HG03521 (cell line): ENCODE data around the gene AGBL4.
"Not testable (repeated sequence)": the region's sequence is repeated elsewhere in the genome, so short reads cannot be mapped to it uniquely, and the experiment has no call there.

ENCODE experiments used
- ATAC-seq: cut with Tn5 transposase; IDR thresholded peaks from one replicate; pipeline ENCODE4 v1.9.1; 2021; ENCODE audit warnings: mild to moderate bottlenecking, moderate library complexity; ENCODE audit not compliant: unreplicated experiment

The AGBL4 gene

DNA sequence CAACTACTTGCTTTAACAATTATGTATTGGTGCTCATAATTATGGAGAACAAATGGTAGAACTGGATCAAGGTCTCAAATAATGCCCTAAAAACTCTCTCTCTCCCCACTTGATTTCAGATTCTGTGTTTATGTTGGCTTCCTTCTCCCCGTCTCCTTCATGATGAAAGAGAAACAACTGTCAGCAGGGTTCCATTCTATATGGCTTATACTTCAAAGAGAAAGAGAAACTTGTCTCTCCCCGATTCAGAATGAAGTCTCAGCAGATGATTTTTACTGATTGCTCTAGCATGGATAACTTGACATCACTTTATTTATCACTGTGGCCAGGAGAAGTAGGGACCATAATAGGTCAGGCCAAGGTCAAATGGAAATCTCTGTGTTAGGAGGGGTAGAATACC, 575.6 kb downstream of the AGBL4 start:
- no peak for ATAC-seq

DNA sequence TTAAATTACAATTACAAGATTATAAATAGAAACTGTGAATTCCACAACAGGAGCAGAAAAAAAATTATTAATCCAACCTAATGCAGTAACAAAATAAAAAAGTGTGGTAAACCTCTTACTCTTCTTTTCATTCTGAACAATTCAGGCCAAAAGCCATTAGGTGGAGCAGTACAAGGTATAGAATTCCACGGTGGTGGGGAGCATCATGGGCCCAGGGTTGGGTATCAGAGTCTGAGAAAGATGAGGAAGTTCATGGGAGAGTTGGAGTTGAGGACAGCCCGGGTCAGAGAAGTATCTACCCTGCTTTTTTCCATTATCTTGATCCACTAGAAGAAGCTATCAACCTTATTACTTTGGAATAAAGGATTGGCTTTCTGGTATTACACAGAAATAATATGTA, 586.9 kb downstream of the AGBL4 start:
- no peak for ATAC-seq

DNA sequence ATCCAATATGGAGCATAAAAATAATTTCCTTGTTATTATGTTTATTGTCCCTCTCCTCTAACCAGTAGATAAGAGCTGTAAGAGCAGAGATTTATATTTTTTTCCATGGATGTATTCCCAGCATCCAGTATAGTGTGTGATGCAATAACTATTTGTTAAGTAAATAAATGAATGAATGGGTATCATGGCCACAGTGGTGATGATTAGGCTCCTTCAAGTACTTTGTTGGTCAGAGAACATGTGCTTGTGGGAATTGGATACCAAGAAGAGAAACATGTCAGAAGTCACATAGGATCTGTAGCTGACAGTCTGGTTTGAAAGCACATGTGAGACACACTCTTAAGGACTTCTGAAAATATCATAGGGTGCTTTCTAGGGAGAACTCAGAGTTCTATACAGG, 588.5 kb downstream of the AGBL4 start:
- no peak for ATAC-seq

DNA sequence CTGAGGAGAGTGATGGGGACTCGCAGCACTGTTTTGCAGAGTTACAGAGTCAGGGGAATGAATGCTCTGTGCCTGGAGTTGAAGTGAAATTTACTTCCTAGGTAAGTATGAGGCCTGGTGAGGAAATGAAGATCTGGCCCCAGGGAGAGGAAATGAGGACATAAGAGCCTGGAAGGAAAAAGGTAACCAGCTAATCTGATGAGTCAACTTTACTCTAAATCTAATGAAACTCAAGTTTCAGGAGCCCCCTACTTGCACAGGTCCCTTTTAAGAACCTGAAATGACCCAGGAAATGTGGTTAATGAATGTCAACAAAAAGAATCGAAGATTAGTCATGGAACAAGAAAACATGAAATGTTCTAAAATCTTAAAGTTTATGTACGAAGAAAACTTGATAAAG, 599.0 kb downstream of the AGBL4 start:
- ATAC-seq, result no peak

DNA sequence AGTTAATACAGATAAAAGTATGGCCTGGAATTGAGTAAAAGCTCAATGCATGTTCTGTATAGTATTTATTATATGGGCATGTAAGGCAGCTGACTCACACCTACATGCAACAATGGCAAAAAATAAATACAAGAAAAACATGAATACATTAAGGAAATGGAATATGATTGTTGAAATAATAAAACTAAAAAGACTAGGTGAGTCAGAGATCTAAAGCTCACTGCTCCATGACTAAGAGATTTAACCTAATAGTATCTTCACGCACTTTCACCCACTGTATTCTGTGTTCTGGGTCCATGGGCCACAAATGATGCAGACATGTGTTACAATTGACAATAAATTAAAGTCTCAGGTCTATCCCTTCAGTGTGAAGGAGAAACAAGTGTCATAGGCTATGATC, 607.0 kb downstream of the AGBL4 start:
- ATAC-seq, result no peak

DNA sequence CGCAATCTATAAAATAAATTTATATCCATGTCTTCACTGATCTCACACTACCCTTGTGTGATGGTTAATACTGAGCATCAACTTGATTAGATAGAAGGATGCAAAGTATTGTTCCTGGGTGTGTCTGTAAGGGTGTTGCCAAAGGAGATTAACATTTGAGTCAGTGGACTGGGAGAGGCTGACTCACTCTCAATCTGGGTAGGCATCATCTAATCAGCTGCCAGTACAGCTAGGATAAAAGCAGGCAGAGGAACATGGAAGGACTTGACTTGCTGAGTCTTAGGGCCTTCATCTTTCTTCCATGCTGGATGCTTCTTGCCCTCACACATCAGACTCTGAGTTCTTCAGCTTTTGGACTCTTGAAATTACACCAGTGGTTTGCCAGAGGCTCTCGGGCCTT, 615.4 kb downstream of the AGBL4 start:
- ATAC-seq, result no peak

DNA sequence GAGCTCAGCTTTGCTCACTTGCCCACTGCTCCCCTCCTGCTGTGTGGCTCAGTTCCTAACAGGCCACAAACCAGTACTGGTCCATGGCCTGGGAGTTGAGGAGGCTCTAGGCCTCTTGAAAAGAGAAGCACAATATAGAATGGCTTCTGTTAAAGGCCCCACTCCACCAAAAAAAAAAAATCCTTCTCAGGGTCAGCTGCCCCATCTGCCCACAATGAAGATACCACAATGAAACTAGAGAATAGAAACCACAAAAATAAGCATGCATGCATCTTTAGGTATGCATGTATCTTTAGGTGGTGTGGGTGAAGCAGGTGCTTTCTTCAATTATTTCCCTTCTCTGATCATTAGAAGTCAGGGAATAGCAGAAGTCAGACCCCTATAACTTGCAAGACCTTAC, 626.7 kb downstream of the AGBL4 start:
- no peak for ATAC-seq

DNA sequence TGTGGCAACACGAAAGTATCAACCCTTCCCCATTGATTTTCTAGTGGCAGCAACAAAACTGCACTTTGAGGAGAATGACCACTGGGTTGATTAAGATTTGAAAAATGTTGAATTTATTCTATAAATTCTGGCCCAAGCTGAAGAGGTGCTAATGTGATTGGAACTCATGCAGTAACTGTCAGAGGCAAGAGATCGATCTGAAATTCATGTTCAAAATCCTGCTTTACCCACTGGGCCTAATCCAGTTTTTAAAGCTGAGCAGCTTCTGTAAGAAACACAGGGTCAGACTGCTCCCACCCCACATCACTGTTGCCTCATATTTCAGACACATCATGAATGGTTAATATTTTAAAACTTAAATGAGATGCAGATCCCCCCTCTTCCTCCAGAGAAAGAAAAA, 629.6 kb downstream of the AGBL4 start:
- ATAC-seq, result no peak

DNA sequence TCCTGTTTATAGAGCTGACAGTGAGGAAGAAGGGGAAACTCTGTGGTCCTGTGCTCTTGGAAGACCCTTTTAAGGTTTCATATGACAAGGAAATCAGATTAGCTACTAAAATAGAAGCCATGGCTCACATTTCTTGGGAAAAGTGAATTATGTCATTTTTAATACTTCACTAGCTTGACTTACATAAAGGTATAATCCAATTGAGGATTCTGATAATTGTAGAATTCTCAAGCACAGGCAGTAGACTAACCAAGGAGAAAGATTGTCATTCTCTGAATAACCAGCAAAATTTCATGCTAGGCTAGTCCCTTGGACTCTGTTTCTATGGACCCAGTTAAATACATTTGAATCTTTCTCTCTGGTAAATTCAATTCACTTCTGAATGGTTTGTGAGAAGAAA, 634.1 kb downstream of the AGBL4 start:
- no peak for ATAC-seq

DNA sequence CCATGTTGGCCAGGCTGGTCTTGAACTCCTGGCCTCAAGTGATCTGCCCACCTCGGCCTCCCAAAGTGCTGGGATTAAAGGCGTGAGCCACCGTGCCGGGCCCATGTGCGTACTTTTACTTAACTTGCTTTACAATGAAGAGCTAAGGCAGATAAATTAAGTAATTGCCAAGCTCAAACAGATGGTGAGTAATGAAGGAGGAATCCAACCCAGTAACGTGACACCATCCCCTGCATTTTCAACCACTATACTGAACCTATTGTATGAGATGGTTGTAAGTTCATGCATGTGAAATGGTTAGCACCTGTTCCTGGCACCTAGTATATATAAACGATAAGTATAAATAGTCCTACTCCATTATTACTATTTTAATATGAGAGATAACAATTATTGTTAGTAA, 659.1 kb downstream of the AGBL4 start:
- ATAC-seq, result no peak

DNA sequence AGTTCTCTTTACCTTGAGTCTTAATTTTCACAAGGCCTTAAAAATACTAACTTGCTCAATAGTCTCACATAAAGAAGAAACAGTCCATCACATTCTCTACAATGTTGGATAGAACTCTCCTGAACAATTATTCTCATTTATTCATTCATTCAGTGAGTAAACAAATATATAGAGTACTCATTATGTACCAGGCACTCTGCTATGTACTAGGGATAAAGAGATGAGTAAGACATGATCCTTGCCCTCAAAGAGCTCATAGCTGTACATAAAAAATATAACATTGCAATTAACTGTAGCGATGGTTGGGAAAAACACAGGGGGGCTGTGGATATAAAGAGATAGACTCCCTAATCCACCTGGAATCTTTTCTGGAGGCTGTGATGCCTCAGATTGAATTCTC, 660.1 kb downstream of the AGBL4 start:
- ATAC-seq, result no peak

DNA sequence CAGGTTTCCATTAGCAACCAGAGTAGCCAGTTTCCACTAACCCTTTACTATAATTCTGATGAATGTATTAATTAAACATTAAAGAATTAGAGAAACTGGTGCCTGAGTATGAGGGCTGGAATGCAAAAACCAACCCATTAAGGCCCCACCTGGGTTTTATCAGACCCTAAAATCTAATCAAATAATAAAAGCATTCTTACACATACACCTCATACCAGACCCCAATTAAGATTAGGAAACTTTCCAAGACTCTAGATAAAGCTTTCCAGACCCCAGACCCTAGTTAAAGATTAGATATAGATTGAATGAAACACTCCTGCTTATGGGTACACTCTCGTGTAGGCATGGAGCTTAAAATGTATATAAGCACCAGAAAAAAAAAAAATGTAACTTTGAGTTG, 665.7 kb downstream of the AGBL4 start:
- ATAC-seq, result no peak

DNA sequence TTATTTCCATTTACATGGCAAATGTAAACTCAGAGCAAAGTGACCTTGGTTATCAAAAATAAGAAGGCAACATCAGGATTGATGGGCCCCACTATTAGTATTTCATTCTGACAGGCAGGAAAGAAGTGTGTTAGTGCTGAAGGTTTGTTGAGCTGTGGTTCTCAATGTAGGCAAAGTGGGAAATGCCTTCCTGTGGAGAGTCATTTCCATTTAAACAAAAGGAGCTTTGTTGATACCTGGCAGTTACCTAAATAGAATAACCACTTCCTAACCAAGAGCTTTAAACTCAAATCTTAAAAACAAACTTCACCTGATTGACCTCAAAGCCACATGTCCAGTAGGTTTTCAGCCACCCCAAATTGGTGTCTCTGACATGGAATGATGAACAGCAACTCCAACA, 667.2 kb downstream of the AGBL4 start:
- no peak for ATAC-seq

DNA sequence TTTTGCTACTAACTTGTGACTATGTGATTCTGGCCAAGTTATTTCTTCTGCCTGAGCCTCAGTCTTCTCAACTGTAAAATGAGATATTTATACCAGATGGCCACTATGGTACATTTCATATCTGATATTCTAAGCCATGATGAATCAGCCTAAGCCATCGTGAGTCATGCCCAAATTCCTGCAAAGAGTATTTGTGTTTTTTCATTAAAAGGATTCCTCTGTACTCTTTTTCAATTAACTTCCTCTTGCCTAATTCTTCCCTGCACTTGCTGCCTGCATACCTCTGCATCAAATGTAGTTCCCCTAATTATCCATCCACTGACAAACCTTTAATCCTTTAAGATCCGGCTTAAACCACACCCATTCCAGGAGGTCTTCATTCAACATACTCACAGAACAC, 672.0 kb downstream of the AGBL4 start:
- ATAC-seq, result no peak

DNA sequence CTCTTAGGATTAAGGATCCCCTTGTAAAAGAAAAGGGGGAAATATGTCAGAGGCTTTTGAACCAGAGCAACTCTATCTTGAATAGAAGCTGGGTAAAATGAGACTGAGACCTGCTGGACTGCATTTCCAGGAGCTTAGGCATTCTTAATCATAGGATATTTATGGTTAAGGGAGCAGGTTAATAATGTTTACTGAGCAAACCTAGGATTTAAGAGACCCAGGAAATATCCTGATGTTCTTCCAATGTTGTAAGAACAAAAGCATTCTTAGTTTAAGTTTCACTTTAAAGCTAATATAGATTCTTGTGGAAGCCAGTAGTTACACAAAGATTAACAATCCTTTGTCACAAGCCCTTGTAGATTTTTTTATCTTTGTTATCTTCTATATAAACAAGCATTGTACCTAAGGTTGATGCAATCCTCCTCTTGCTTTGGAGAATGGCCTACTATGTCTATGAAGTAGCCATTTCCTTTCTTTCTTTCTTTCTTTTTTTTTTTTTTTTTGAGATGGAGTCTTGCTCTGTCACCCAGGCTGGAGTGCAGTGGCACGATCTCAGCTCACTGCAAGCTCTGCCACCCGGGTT, 676.9 kb downstream of the AGBL4 start:
- ATAC-seq, result no peak

DNA sequence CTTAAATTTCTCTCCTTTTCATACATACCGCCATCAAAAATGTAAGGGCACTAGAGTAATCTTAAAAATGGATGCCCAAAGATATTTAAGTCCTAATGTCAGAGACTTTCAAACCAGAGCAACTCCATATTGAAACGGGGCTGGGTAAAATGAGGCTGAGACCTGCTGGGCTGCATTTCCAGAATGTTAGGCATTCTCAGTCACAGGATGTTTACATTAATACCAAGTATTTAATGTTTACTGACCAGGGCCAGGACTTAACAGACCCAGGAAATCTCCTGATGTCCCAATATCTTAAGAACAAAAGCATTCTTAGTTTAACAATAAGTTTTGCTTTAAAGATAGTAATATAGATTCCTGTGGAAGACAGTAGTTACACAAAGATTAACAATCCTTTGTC, 683.2 kb downstream of the AGBL4 start:
- no peak for ATAC-seq

DNA sequence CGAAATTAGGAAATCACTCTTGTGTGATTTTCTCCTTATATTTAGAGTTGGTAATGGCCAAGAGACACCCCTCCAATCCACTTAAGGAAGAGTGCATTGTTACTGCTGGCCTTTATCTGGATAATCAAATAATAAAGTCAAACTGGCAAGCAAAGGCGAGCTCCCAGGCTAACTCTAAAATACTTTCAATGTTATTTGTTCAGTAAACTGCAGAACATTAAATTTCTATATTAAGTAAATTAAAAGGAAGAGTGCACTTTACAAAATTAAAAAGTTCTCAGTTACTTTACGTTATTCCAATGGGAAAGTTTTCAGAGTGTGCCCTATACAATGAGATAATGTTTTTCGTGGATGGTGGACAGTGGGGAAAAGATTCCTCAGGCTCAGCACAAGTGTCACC, 684.7 kb downstream of the AGBL4 start:
- no peak for ATAC-seq

DNA sequence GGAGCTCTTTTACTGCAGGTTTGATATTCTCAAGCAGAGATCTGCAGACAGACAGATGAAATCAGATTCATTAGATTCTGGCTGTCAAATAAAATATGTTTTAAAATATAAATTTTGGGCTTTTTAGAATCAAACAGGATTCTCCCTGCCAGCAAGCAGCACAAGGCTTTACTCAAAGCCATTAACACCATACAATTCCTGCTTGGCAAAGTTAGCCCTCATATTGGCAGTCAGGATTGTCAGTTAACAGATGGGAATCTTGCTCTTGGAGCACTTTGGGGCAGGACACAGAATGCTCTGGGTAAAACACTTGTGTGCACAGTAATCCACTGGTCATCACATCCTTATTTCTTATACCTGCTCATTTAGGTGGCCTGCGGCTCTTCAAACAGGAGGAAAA, 686.5 kb downstream of the AGBL4 start:
- no peak for ATAC-seq

DNA sequence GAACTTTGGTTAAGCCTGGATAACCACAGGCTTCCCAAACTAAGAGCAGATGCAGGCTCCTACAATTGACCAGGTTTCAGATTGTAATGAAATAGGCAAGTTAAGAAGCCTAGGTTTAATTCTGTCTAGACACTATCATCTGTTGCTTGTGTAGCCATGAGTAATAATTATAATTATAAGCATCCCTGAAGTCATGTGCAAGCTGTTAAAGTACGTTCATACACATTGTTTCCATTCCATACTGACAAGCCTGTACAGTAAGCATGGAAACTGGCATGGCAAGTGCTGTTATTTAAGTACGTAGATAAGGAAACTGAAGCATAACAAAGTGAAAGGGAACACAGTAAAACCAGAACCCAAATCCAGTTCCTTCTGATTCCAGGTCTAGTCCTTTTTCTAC, 689.8 kb downstream of the AGBL4 start:
- ATAC-seq, result no peak

DNA sequence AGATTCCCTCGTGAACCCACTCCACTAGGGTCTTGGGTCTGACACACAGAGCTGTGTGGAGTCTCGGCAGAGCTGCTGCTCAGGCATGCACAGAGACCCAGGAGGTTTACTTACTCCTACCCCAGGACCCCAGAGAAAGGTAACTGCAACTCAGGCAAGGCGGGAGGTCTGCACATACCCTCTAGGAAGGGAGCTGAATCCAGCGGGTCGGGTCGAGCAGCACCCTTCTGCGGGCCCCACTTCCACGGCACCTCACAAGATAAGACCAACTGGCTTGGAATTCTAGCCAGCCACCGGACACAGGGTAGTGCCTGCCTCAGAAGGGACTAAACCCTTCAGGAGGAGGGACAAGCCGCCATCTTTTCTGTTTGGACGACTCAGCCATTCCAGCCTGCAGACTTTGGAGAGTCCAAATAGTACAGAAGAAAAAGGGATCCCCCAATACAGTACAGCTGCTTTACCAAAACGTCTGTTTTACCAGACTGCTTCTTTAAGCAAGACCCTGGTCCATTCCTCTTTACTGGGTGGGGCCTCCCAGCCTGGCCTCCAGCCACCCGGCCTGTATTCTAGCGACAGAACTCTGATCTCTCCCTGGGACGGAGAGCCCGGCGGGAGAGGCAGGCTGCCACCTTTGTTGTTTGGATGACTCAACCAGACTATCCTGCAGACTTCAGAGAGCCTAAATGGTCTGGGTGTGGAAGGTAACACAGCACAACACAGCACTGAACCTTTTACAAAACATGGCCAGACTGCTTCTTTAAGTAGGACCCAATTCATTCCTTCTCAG, 692.5 kb downstream of the AGBL4 start:
- no peak for ATAC-seq

DNA sequence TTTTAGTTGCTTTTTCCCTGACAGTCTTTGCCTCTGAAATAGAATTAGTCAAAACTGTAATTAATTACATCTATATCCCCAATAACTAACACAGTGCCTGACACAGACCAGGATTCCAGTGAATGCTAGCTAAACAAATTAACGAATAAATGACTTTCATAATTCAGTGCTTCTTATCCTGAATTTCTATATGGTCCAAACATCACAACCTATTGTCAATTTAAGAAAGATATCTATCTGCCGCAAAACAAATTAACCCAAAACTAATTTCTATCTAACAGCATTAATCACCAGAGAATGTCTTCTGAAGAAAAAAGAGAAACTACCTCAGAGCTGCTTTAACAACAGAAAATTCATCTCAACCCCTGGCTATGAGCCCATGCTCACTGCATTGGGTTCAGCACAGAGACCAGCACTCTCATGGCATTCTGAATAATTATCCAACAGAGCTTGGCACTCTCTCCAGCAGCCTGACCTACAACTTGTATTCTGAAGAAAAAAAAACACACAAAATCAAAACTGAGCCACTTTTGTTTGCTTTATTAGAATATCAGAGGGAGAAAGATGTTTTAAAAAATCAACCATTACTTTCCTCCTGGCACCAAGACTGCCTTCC, 699.7 kb downstream of the AGBL4 start:
- no peak for ATAC-seq

DNA sequence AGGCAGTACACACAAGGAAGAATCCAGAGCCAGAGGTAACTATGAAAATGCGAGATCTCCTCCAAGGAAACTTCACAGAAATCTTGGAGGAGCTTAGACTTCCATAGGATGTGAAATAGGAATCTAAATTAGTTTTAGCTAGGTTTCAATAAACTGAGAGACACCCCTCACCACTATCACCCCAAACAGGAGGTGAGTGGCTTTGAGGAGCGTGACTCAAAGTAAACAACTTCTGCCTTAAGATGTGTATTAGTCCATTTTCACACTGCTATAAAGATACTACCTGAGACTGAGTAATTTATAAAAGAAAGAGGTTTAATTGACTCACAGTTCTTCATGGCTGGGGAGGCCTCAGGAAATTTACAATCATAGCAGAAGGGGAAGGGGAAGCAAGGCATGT, 703.3 kb downstream of the AGBL4 start:
- not testable (repeated sequence) for ATAC-seq
